Pulmonary artery endothelial cell (primary cell): ENCODE measurements around the gene PRSS58. TPM values are rescaled to one million over a fixed set of nuclear protein-coding genes. Genes with fewer than 3 reads are reported as not detected.

ENCODE experiments used
- DNase-seq: peaks from one replicate; pipeline ENCODE4 v3.0.0-alpha.2; 2011; ENCODE audit warnings: low read depth, low spot score
- total RNA-seq: library from RNA; depleted of rRNA; stranded (reverse); fragments of >200 nt; gene quantifications from 2 replicates; pipeline ENCODE4 v1.2.3, GENCODE V29; 2014

PRSS58 gene
- total RNA-seq, 1 donor from 2014 or later, result not detected

DNA sequence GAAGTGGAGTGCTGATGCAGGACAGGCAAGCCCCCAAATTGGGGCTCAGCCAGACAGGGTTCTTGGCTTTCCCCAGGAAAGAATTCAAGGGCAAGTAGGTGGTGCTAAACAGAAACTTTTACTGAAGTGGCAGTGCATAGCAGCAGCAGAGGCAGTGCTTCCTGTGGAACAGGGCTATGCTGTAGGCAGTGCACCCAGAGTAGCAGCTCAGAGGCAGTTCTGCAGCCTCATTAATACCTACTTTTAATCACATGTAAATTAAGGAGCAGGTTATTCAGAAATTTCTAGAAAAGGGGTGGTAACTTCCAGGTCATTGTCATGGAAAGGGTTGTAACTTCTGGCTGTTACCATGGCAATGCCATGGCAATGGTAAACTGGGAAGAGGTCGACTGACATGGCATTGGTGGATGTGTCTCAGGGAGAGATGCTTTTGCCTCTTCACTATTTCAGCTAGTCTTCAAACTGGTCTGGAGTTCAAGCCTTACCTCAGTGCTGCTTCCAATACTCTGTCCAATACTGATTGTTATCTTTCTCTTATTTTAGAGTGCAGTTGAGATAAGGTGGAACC lies 29.2 kb downstream of the PRSS58 start:
- DNase-seq, result no peak

Other genes with a start within 250 kb of the PRSS58 start
- gene MGAM2, start 146.3 kb downstream of the PRSS58 start, total RNA-seq, result not detected in 2 replicates